Measurements from ENCODE around the gene NRCAM.

Gene NRCAM

DNA sequence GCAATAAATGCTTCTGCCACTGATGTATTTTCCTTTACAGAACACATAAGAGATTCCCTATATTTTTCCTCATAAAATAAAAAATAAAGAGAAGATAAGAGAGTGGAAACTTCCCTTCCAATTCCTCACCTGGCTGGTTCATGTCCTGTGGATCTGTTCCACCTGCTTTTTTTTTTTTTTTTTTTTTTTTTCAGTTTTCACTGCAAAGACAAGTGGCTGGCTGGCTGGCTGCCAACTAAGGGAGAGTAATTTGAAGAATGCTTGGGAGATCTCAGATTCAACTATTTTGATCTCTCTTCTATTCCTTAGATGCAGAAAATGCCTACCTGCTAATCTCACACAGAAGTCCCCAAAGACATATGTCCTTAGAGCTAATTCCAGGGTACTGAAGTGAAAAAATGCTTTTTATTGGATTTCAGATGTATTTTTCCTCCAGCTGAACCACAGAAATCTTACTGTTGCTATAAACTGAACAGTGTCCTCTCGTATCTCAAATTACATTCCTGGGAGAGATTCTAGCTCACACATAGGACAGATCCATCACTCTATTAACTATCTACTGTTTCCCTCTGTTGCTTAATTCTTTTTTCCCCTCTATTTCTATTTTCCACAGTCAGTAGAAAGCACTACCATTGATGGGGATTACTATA is 120.8 kb downstream of the NRCAM start (continued):
- TF ChIP-seq, protein P1, sequence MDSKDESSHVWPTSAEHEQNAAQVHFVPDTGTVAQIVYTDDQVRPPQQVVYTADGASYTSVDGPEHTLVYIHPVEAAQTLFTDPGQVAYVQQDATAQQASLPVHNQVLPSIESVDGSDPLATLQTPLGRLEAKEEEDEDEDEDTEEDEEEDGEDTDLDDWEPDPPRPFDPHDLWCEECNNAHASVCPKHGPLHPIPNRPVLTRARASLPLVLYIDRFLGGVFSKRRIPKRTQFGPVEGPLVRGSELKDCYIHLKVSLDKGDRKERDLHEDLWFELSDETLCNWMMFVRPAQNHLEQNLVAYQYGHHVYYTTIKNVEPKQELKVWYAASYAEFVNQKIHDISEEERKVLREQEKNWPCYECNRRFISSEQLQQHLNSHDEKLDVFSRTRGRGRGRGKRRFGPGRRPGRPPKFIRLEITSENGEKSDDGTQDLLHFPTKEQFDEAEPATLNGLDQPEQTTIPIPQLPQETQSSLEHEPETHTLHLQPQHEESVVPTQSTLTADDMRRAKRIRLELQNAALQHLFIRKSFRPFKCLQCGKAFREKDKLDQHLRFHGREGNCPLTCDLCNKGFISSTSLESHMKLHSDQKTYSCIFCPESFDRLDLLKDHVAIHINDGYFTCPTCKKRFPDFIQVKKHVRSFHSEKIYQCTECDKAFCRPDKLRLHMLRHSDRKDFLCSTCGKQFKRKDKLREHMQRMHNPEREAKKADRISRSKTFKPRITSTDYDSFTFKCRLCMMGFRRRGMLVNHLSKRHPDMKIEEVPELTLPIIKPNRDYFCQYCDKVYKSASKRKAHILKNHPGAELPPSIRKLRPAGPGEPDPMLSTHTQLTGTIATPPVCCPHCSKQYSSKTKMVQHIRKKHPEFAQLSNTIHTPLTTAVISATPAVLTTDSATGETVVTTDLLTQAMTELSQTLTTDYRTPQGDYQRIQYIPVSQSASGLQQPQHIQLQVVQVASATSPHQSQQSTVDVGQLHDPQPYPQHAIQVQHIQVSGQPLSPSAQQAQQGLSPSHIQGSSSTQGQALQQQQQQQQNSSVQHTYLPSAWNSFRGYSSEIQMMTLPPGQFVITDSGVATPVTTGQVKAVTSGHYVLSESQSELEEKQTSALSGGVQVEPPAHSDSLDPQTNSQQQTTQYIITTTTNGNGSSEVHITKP (tag by site-specific recombination; IDR thresholded peaks at IDR 0.05): peak; percentile 35; the same call in 1 of the 2 replicates
- TF ChIP-seq ZNF426 (tag by site-specific recombination; IDR thresholded peaks at IDR 0.05) (no peak), PRDM1 (tag by site-specific recombination; IDR thresholded peaks at IDR 0.05) (0 out of 2 replicates have a peak, but pooled peaks have one; percentile 47), ZNF660 (tag by site-specific recombination; IDR thresholded peaks at IDR 0.05) (no peak; the same call in 1 of the 2 replicates), ZNF76 (tag by site-specific recombination; IDR thresholded peaks at IDR 0.05; ENCODE audit: borderline replicate concordance, low read depth) (no peak), ZNF548 (tag by site-specific recombination; IDR thresholded peaks at IDR 0.05) (no peak), GFI1B (tag by site-specific recombination; IDR thresholded peaks at IDR 0.05) (no peak), ZNF549 (tag by site-specific recombination; IDR thresholded peaks at IDR 0.05) (no peak), ZNF518A (tag by site-specific recombination; conservative IDR thresholded peaks at IDR 0.05; ENCODE audit: low read depth) (no peak), OSR2 (tag by site-specific recombination; IDR thresholded peaks at IDR 0.05) (no peak), ZNF677 (tag by site-specific recombination; IDR thresholded peaks at IDR 0.05) (no peak), TCF7L2 (IDR thresholded peaks at IDR 0.05; ENCODE audit: borderline replicate concordance, low read depth, low read length) (no peak), PATZ1 (tag by site-specific recombination; IDR thresholded peaks at IDR 0.05) (no peak), ZNF621 (tag by site-specific recombination; IDR thresholded peaks at IDR 0.05) (no peak), ZNF777 (tag by site-specific recombination; IDR thresholded peaks at IDR 0.05; ENCODE audit: borderline replicate concordance) (no peak)
- TF ChIP-seq, protein P2, sequence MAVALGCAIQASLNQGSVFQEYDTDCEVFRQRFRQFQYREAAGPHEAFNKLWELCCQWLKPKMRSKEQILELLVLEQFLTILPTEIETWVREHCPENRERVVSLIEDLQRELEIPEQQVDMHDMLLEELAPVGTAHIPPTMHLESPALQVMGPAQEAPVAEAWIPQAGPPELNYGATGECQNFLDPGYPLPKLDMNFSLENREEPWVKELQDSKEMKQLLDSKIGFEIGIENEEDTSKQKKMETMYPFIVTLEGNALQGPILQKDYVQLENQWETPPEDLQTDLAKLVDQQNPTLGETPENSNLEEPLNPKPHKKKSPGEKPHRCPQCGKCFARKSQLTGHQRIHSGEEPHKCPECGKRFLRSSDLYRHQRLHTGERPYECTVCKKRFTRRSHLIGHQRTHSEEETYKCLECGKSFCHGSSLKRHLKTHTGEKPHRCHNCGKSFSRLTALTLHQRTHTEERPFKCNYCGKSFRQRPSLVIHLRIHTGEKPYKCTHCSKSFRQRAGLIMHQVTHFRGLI (tag by site-specific recombination; IDR thresholded peaks at IDR 0.05): no peak
